NCI-H226 (cell line): ENCODE measurements around the gene SCAMP4.

Experiments used
- DNase-seq: peaks from one replicate; pipeline ENCODE4 v3.0.0-alpha.2; 2015

SCAMP4 gene

GRCh38 chr19:1961000-1961883 is 56.0 kb downstream of the SCAMP4 start:
- no peak for DNase-seq

- no peak for DNase-seq
Observed at GRCh38 chr19:1962674-1963073, 57.5 kb downstream of the SCAMP4 start.

- DNase-seq, result no peak
Observed at GRCh38 chr19:1967087-1967608, 61.9 kb downstream of the SCAMP4 start.

- DNase-seq, result no peak
Observed at GRCh38 chr19:1968279-1969175, 63.3 kb downstream of the SCAMP4 start.

- no peak for DNase-seq
Observed at GRCh38 chr19:1969176-1970002, 64.2 kb downstream of the SCAMP4 start.

GRCh38 chr19:1970003-1970805 is 65.0 kb downstream of the SCAMP4 start:
- no peak for DNase-seq

GRCh38 chr19:1970806-1971502 is 65.8 kb downstream of the SCAMP4 start:
- no peak for DNase-seq

- no peak for DNase-seq
Observed at GRCh38 chr19:1974381-1975161, 69.4 kb downstream of the SCAMP4 start.

- no peak for DNase-seq
Observed at GRCh38 chr19:1975162-1975480, 69.9 kb downstream of the SCAMP4 start.
